ENCODE measurements around the gene PLXNA4.

DNA sequence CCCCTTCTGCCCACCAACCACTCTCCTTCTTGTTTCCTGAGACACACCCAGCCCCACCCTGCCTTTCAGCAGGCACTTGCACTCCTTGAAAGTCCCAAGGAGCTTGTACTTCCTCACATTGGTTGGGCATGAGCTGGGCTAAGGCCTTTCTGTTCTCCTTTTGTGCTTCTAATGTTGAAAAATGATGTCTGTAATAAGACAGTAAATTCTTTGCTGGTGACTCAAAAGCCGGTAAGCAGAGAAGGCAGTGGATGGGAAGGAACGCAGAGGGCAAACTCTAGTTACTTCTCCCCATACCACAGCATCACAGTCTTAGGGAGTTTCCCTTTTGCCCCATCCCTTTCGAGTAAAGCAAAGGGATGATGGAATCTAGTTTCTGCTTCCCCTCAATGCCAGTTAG lies 185.6 kb downstream of the PLXNA4 start:
- TF ChIP-seq, protein P1, sequence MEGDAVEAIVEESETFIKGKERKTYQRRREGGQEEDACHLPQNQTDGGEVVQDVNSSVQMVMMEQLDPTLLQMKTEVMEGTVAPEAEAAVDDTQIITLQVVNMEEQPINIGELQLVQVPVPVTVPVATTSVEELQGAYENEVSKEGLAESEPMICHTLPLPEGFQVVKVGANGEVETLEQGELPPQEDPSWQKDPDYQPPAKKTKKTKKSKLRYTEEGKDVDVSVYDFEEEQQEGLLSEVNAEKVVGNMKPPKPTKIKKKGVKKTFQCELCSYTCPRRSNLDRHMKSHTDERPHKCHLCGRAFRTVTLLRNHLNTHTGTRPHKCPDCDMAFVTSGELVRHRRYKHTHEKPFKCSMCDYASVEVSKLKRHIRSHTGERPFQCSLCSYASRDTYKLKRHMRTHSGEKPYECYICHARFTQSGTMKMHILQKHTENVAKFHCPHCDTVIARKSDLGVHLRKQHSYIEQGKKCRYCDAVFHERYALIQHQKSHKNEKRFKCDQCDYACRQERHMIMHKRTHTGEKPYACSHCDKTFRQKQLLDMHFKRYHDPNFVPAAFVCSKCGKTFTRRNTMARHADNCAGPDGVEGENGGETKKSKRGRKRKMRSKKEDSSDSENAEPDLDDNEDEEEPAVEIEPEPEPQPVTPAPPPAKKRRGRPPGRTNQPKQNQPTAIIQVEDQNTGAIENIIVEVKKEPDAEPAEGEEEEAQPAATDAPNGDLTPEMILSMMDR (conservative IDR thresholded peaks at IDR 0.05; ENCODE audit: low read depth in 2 of 2) = no peak
- TF ChIP-seq POLR2AphosphoS5 (IDR thresholded peaks at IDR 0.05; ENCODE audit: low read depth) = no peak
- TF ChIP-seq EZH2phosphoT487 (IDR thresholded peaks at IDR 0.05; ENCODE audit: unreplicated experiment) = no peak
- TF ChIP-seq CREB1 (CRISPR knock-in tag; IDR thresholded peaks at IDR 0.05; ENCODE audit: low read depth) = no peak
- TF ChIP-seq EZH2 (IDR thresholded peaks at IDR 0.05; ENCODE audit: low read depth, unreplicated experiment) = no peak
- TF ChIP-seq STAT1 (IDR thresholded peaks at IDR 0.05; ENCODE audit: unreplicated experiment) = no peak
- TF ChIP-seq, protein P2, sequence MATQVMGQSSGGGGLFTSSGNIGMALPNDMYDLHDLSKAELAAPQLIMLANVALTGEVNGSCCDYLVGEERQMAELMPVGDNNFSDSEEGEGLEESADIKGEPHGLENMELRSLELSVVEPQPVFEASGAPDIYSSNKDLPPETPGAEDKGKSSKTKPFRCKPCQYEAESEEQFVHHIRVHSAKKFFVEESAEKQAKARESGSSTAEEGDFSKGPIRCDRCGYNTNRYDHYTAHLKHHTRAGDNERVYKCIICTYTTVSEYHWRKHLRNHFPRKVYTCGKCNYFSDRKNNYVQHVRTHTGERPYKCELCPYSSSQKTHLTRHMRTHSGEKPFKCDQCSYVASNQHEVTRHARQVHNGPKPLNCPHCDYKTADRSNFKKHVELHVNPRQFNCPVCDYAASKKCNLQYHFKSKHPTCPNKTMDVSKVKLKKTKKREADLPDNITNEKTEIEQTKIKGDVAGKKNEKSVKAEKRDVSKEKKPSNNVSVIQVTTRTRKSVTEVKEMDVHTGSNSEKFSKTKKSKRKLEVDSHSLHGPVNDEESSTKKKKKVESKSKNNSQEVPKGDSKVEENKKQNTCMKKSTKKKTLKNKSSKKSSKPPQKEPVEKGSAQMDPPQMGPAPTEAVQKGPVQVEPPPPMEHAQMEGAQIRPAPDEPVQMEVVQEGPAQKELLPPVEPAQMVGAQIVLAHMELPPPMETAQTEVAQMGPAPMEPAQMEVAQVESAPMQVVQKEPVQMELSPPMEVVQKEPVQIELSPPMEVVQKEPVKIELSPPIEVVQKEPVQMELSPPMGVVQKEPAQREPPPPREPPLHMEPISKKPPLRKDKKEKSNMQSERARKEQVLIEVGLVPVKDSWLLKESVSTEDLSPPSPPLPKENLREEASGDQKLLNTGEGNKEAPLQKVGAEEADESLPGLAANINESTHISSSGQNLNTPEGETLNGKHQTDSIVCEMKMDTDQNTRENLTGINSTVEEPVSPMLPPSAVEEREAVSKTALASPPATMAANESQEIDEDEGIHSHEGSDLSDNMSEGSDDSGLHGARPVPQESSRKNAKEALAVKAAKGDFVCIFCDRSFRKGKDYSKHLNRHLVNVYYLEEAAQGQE (IDR thresholded peaks at IDR 0.05; ENCODE audit: unreplicated experiment) = no peak

Measured in GM23338 (cell line).